ENCODE data around the gene OR2A7.
"Not testable (repeated sequence)": the region's sequence is repeated elsewhere in the genome, so short reads cannot be mapped to it uniquely, and the experiment has no call there.

Gene OR2A7

DNA sequence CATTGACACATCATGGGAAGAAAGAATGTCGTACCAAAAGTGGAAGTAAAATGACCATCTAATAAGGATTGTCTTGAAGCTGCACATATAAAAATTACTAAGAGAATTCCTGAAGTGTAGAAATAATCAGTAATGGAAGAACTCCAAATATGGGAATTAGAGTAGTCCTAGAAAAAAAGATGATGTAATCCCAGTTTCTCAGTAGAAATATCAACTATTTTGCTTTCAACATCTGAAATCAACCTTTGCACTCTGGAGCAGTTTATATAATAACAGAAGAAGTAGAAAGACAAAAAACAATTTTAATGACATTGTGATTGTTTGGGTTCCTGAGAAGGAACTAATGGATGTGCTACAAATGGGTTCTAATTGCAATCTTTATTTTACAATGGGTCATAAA is 31.6 kb downstream of the OR2A7 start:
- not testable (repeated sequence) for H3K79me2 ChIP-seq (ENCODE audit: low read length); H3K4me3 ChIP-seq (ENCODE audit: low read length)

DNA sequence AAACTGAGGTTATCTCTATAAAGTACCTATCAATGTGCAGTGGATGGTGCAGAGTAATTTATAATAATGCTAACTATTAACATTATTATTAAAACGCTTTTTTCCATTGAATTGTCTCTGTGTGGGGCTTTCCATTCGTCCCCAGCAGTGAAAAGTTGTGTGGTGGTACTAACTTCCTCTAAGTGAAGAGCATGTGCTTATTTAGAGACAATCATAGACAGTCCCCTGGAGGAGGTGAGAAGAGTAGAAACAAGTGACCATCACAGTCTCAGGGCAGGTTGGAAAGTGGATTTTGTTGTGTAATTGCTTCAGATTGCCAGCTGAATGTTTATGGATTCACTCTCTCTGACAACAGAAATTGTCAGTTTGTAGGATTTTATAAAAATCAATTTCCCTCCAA is 33.6 kb downstream of the OR2A7 start:
- H3K4me3 ChIP-seq (ENCODE audit: low read length); H3K27ac ChIP-seq (ENCODE audit: low read length); H2AFZ ChIP-seq (ENCODE audit: low read depth, low read length); H4K20me1 ChIP-seq (ENCODE audit: insufficient read depth, low read length); H3K4me1 ChIP-seq (ENCODE audit: low read length); H3K79me2 ChIP-seq (ENCODE audit: low read length); H3K9me3 ChIP-seq (ENCODE audit: insufficient read depth, low read length); H3K36me3 ChIP-seq (replicated peaks; ENCODE audit: low read depth, low read length); H3K4me2 ChIP-seq (ENCODE audit: low read length); H3K9ac ChIP-seq (ENCODE audit: low read length); H3K27me3 ChIP-seq (ENCODE audit: low read depth, low read length): not testable (repeated sequence)

More for the DNA sequence above, 31.6 kb downstream of the OR2A7 start:
- H3K4me1 ChIP-seq (ENCODE audit: low read length); H3K27ac ChIP-seq (ENCODE audit: low read length); H3K4me2 ChIP-seq (ENCODE audit: low read length); H3K9ac ChIP-seq (ENCODE audit: low read length); H4K20me1 ChIP-seq (ENCODE audit: insufficient read depth, low read length); H3K27me3 ChIP-seq (ENCODE audit: low read depth, low read length); H3K9me3 ChIP-seq (ENCODE audit: insufficient read depth, low read length); H3K36me3 ChIP-seq (replicated peaks; ENCODE audit: low read depth, low read length); H2AFZ ChIP-seq (ENCODE audit: low read depth, low read length): not testable (repeated sequence)

DNA sequence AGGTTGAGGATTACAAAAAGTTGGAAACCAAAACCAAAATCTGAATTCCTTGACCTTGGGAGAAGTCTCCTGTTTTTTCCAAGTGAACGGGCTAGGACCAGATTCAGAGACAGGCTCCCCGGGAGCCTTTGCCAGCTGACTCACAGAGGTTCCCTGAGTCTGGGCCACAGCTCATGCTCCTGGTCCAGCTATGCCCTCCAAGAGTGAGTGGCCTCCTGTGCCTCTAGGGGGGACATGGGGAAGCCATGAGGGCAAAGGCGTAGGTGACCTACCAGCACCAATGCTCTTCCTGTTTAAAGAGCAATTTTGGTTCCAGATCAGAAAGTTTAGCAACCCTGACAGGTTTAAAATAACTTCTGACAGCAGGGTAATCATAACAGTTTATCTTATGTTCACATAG is 35.8 kb downstream of the OR2A7 start:
- not testable (repeated sequence) for H3K27ac ChIP-seq (ENCODE audit: low read length); H3K4me1 ChIP-seq (ENCODE audit: low read length); H3K4me2 ChIP-seq (ENCODE audit: low read length); H3K36me3 ChIP-seq (replicated peaks; ENCODE audit: low read depth, low read length); H3K9ac ChIP-seq (ENCODE audit: low read length); H2AFZ ChIP-seq (ENCODE audit: low read depth, low read length); H3K4me3 ChIP-seq (ENCODE audit: low read length); H3K9me3 ChIP-seq (ENCODE audit: insufficient read depth, low read length); H3K79me2 ChIP-seq (ENCODE audit: low read length); H4K20me1 ChIP-seq (ENCODE audit: insufficient read depth, low read length); H3K27me3 ChIP-seq (ENCODE audit: low read depth, low read length)

DNA sequence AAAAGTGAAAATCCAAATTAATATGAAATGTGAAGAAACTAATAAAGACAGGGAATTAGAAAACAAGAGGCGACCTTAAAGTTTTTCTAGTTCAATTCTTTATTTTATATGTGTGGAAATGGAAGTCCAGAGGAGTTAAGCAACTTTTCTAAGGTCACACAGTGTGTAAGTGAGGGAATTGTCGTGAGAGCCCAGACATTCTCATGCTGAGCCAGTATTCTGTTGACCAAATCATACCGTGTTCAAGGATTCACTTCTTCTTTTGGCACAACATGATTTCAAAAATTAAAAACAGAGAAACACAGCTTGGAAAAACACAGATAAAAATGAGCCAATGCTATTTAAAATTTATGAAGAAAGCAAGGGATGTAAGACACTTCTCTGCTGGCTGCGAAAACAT is 37.7 kb downstream of the OR2A7 start:
- not testable (repeated sequence) for H3K9me3 ChIP-seq (ENCODE audit: insufficient read depth, low read length); H3K27me3 ChIP-seq (ENCODE audit: low read depth, low read length); H3K27ac ChIP-seq (ENCODE audit: low read length)

DNA sequence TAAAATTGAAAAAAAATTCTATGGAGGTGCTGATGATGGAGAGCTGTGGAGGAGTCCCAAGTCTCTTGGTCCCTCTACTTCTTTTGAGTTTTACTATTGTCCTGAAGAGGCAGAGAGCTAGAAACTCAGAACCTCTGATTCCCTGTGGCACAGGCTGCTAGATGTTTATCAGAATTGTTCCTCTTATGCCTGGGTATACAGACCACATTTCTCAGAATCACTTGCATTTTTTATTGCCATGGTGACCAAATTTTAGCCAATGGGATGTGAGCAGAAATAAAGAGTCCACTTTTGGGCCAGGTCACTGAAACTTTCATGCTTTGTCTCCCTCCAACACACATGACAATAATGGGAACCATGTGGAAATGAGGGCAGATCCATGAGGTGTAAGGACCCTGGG is 40.9 kb downstream of the OR2A7 start:
- not testable (repeated sequence) for H4K20me1 ChIP-seq (ENCODE audit: insufficient read depth, low read length); H3K9ac ChIP-seq (ENCODE audit: low read length); H3K36me3 ChIP-seq (replicated peaks; ENCODE audit: low read depth, low read length); H3K27ac ChIP-seq (ENCODE audit: low read length); H3K79me2 ChIP-seq (ENCODE audit: low read length); H2AFZ ChIP-seq (ENCODE audit: low read depth, low read length); H3K4me1 ChIP-seq (ENCODE audit: low read length); H3K4me2 ChIP-seq (ENCODE audit: low read length); H3K27me3 ChIP-seq (ENCODE audit: low read depth, low read length); H3K4me3 ChIP-seq (ENCODE audit: low read length); H3K9me3 ChIP-seq (ENCODE audit: insufficient read depth, low read length)

More for the DNA sequence above, 37.7 kb downstream of the OR2A7 start:
- H3K4me1 ChIP-seq (ENCODE audit: low read length); H3K79me2 ChIP-seq (ENCODE audit: low read length); H3K4me2 ChIP-seq (ENCODE audit: low read length); H3K9ac ChIP-seq (ENCODE audit: low read length); H4K20me1 ChIP-seq (ENCODE audit: insufficient read depth, low read length); H2AFZ ChIP-seq (ENCODE audit: low read depth, low read length); H3K4me3 ChIP-seq (ENCODE audit: low read length); H3K36me3 ChIP-seq (replicated peaks; ENCODE audit: low read depth, low read length): not testable (repeated sequence)

DNA sequence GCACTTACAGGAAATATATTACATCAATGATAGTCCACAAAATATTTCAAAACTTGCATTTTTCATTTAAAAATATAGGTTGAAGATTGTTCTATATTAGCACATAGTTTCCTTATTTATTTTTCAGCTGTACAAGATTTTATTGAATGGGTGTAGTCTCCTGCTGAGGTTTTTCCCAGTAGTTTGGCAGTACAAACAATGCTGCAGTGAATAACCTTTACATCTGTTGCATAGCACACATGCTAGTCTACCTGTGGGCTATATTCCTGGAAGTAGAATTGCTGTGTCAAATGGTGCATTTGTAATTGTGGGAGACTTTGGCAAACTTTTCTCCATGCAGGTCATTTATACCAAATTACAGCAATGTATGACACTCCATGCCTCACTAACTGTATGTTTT is 44.1 kb downstream of the OR2A7 start:
- H3K4me2 ChIP-seq (ENCODE audit: low read length); H3K79me2 ChIP-seq (ENCODE audit: low read length); H2AFZ ChIP-seq (ENCODE audit: low read depth, low read length); H3K4me3 ChIP-seq (ENCODE audit: low read length); H4K20me1 ChIP-seq (ENCODE audit: insufficient read depth, low read length); H3K27me3 ChIP-seq (ENCODE audit: low read depth, low read length); H3K9me3 ChIP-seq (ENCODE audit: insufficient read depth, low read length); H3K4me1 ChIP-seq (ENCODE audit: low read length); H3K36me3 ChIP-seq (replicated peaks; ENCODE audit: low read depth, low read length); H3K27ac ChIP-seq (ENCODE audit: low read length); H3K9ac ChIP-seq (ENCODE audit: low read length): not testable (repeated sequence)

DNA sequence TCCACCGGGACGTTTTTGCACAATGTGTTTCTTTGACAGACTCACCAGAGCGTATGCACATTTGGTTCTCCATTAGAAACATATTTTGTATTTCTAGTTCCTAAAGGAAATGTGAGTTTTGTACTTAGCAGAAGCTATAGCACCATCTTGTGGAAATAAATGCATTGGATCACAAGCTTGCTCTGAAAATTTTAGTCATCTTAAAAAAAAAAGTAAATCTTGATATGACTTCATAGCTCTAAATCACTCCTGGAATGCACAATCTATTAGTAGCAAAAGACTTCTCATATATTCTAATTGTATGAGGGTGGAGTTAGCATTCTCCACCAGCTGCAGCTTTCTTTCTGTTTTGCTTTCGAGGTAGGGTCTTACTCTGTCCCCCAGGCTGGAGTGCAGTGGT is 45.4 kb downstream of the OR2A7 start:
- not testable (repeated sequence) for H2AFZ ChIP-seq (ENCODE audit: low read depth, low read length); H3K9me3 ChIP-seq (ENCODE audit: insufficient read depth, low read length); H3K27ac ChIP-seq (ENCODE audit: low read length); H3K36me3 ChIP-seq (replicated peaks; ENCODE audit: low read depth, low read length); H3K4me2 ChIP-seq (ENCODE audit: low read length); H3K9ac ChIP-seq (ENCODE audit: low read length); H3K4me3 ChIP-seq (ENCODE audit: low read length); H3K27me3 ChIP-seq (ENCODE audit: low read depth, low read length); H4K20me1 ChIP-seq (ENCODE audit: insufficient read depth, low read length); H3K4me1 ChIP-seq (ENCODE audit: low read length); H3K79me2 ChIP-seq (ENCODE audit: low read length)

DNA sequence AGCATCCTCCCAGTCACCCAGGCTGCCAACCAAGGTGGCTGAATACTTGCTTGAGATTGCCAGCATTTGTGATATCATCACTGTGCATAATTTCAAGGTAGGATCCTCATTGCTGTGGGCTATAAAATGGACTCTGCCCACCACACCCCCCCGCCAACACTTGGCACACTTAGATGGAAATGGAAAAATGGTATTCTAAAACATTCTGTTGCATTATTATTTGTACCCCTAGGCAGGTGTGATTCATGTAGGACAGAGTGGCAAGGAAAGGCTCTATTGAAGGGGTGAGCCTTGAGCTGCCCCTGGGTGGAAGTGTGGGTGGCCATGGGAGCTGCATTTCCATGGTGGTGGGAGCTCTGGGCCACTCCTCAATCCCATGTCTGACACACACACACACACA is 46.0 kb downstream of the OR2A7 start:
- not testable (repeated sequence) for H3K79me2 ChIP-seq (ENCODE audit: low read length); H3K4me3 ChIP-seq (ENCODE audit: low read length); H3K9ac ChIP-seq (ENCODE audit: low read length); H3K36me3 ChIP-seq (replicated peaks; ENCODE audit: low read depth, low read length); H3K4me1 ChIP-seq (ENCODE audit: low read length); H3K4me2 ChIP-seq (ENCODE audit: low read length); H2AFZ ChIP-seq (ENCODE audit: low read depth, low read length); H3K27ac ChIP-seq (ENCODE audit: low read length); H3K9me3 ChIP-seq (ENCODE audit: insufficient read depth, low read length); H3K27me3 ChIP-seq (ENCODE audit: low read depth, low read length); H4K20me1 ChIP-seq (ENCODE audit: insufficient read depth, low read length)

DNA sequence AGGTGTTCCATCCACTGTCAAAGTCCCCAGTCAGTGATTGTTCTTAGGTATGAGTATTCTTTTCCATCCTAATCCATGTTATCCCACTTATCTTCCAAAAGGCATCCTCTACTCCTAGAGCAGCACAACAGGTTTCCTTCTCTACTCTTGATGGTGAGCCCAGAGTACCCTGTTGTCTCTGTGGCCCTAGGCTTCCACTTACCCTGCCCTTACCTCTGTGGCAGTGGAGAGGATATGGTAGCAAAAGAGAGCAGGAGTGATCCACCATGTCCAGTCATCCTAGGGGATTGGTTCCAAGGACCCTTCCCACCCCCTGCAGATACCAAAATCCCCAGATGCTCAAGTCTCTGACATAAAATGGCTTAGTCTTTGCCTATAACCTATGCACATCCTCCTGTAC is 47.4 kb downstream of the OR2A7 start:
- H3K27ac ChIP-seq (ENCODE audit: low read length); H4K20me1 ChIP-seq (ENCODE audit: insufficient read depth, low read length); H3K9me3 ChIP-seq (ENCODE audit: insufficient read depth, low read length); H3K4me2 ChIP-seq (ENCODE audit: low read length); H3K4me1 ChIP-seq (ENCODE audit: low read length); H3K27me3 ChIP-seq (ENCODE audit: low read depth, low read length); H3K4me3 ChIP-seq (ENCODE audit: low read length); H3K79me2 ChIP-seq (ENCODE audit: low read length); H3K36me3 ChIP-seq (replicated peaks; ENCODE audit: low read depth, low read length); H2AFZ ChIP-seq (ENCODE audit: low read depth, low read length); H3K9ac ChIP-seq (ENCODE audit: low read length): not testable (repeated sequence)

Data from OCI-LY3 (cell line).